NCI-H2196 treated with DMSO at 0.1 percent for 48 hours (cell line): ENCODE results near the gene STK10.
"Not testable (repeated sequence)": the region's sequence is repeated elsewhere in the genome, so short reads cannot be mapped to it uniquely, and the experiment has no call there.

Experiments
- DNase-seq: peaks from one replicate; lab custom pipeline; 2025; ENCODE audit not compliant: unreplicated experiment; lab: John Stamatoyannopoulos, UW

The STK10 gene

GRCh38 chr5:172188033-172188892 lies at the start of gene STK10:
TSS of gene STK10 (minus strand) at chr5:172188224. CDS start at chr5:172188042, 182 bp downstream.
- DNase-seq, result peak; percentile 74

- DNase-seq, result no peak
These were observed 48.1 kb upstream of the STK10 start for GRCh38 chr5:172235827-172236736.

GRCh38 chr5:172235132-172235780 lies 47.2 kb upstream of the STK10 start:
- no peak for DNase-seq

GRCh38 chr5:172234031-172234430 lies 46.0 kb upstream of the STK10 start:
- no peak for DNase-seq

GRCh38 chr5:172229904-172230303 lies 41.9 kb upstream of the STK10 start:
- DNase-seq, result no peak

- no peak for DNase-seq
These were observed 37.0 kb upstream of the STK10 start for GRCh38 chr5:172224996-172225395.

- no peak for DNase-seq
These were observed 36.2 kb upstream of the STK10 start for GRCh38 chr5:172223901-172224873.

GRCh38 chr5:172219296-172219695 lies 31.3 kb upstream of the STK10 start:
- no peak for DNase-seq

GRCh38 chr5:172216345-172216744 lies 28.3 kb upstream of the STK10 start:
- DNase-seq, result no peak

GRCh38 chr5:172213126-172213525 lies 25.1 kb upstream of the STK10 start:
- DNase-seq, result no peak

GRCh38 chr5:172211676-172212075 lies 23.7 kb upstream of the STK10 start:
- no peak for DNase-seq

GRCh38 chr5:172209714-172210113 lies 21.7 kb upstream of the STK10 start:
- DNase-seq, result no peak

GRCh38 chr5:172207511-172207910 lies 19.5 kb upstream of the STK10 start:
- DNase-seq, result no peak

- not testable (repeated sequence) for DNase-seq
These were observed 18.0 kb upstream of the STK10 start for GRCh38 chr5:172205984-172206383.

GRCh38 chr5:172200476-172200875 lies 12.5 kb upstream of the STK10 start:
- DNase-seq, result no peak

GRCh38 chr5:172199446-172199845 lies 11.4 kb upstream of the STK10 start:
- no peak for DNase-seq

GRCh38 chr5:172197775-172198174 lies 9.8 kb upstream of the STK10 start:
- DNase-seq, result not testable (repeated sequence)

GRCh38 chr5:172194985-172195774 lies 7.2 kb upstream of the STK10 start:
- no peak for DNase-seq

GRCh38 chr5:172193872-172194271 lies 5.8 kb upstream of the STK10 start, which contains the start of gene EFCAB9:
TSS of gene EFCAB9 (plus strand) at chr5:172194172. CDS start at chr5:172194173, 1 bp downstream.
- DNase-seq, result no peak
